Kidney epithelial cell (primary cell): ENCODE measurements around the gene TRERF1. TPM values are rescaled to one million over a fixed set of nuclear protein-coding genes. Genes with fewer than 3 reads are reported as not detected.

ENCODE experiments used
- DNase-seq: peaks from one replicate; pipeline ENCODE4 v3.0.0-alpha.2; 2010; ENCODE audit warnings: low read depth
- H3K27me3 ChIP-seq: 2 replicates; pipeline ENCODE4 v1.6.0; 2011; ENCODE audit warnings: low read length; ENCODE audit not compliant: control insufficient read depth, insufficient read depth
- H3K36me3 ChIP-seq: 2 replicates; pipeline ENCODE4 v1.5.1; 2011; ENCODE audit warnings: low read length; ENCODE audit not compliant: control insufficient read depth, insufficient read depth
- H3K4me3 ChIP-seq: 2 replicates; pipeline ENCODE4 v1.5.1; 2011; ENCODE audit warnings: low read depth, mild to moderate bottlenecking, control low read depth, low read length
- total RNA-seq: library from RNA; depleted of rRNA; stranded (reverse); fragments of >200 nt; gene quantifications from 2 replicates; pipeline ENCODE4 v1.2.3, GENCODE V29; 2015
- TF ChIP-seq, protein P1 (sequence below): IDR thresholded peaks from 2 replicates; pipeline ENCODE4 v1.5.1; 2011; ENCODE audit warnings: mild to moderate bottlenecking, moderate library complexity, low read length, control low read depth, inconsistent platforms; ENCODE audit not compliant: insufficient read depth, poor library complexity, severe bottlenecking

Gene TRERF1
- total RNA-seq, 1 donor from 2014 or later, result 1.4 TPM

DNA sequence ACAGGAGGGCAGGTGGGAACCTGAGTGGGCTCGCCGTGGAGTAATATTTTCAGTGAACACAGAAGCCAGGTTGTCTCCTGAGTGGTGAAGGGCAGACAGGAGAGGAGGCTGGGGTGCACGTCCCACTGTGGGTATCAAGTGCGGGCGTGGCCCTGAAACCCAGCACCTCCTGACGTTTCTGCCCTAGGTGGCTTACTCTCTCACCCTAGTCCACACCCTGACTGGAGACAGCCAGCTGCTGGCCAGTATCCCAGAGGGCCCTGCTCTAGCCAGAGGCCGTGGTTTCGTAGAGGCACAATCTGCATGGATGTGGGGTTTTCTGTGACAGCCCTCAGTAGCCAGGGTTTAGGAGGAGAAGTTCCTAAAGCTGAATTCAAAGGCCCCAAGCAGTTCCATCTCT, 86.7 kb downstream of the TRERF1 start:
- TF ChIP-seq, protein P1, sequence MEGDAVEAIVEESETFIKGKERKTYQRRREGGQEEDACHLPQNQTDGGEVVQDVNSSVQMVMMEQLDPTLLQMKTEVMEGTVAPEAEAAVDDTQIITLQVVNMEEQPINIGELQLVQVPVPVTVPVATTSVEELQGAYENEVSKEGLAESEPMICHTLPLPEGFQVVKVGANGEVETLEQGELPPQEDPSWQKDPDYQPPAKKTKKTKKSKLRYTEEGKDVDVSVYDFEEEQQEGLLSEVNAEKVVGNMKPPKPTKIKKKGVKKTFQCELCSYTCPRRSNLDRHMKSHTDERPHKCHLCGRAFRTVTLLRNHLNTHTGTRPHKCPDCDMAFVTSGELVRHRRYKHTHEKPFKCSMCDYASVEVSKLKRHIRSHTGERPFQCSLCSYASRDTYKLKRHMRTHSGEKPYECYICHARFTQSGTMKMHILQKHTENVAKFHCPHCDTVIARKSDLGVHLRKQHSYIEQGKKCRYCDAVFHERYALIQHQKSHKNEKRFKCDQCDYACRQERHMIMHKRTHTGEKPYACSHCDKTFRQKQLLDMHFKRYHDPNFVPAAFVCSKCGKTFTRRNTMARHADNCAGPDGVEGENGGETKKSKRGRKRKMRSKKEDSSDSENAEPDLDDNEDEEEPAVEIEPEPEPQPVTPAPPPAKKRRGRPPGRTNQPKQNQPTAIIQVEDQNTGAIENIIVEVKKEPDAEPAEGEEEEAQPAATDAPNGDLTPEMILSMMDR, result no peak
- H3K27me3 ChIP-seq, result no peaks in the 10 kb centered on the region
- no peak for DNase-seq
- no peaks in the 10 kb centered on the region for H3K36me3 ChIP-seq
- H3K4me3 ChIP-seq, result no peak overlapping the region

DNA sequence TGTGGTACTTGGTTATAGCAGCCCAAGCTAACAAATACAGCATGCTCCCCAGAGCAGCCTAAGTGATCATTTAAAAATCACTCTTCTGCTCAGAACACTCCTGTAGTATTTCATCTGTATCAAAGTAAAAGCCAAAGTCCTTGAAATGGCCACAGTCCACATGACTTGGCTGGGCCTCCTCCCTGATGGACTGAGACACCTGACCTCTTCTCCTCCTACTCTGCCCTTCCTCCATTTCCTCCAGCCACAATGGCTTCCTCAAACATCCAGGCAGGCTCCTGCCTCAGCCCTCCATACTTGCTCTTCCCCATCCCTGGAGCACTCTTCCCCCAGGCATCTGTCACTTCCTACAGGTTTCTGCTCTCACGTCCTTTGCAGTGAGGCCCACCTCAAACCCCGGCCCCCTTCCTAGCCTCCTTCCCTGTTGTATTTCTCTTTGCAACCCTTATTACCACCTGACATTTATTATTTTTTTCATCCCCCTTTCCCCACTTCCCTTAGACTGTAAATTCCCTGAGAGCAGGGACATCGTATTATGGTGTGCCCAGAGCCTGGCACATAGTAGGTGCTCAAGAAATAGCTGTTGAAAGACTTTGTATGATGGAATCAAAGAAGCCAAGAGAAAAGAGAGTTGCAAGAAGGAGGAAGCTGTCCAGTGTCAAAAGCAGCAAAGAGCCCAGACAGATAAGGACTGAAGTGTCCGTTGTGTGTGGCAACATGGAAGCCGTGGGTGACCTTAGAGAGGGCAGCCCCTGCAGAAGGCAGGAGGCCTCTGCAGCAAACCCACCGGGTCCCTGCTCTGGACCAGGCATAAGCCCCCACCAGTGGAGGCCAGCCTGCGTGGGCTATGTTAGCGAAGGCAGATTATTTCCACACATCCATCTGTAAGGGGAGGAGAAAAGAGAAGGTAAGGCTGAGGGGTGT, 87.5 kb downstream of the TRERF1 start:
- Histone ChIP-seq H3K4me3 (no peak overlapping the region), H3K36me3 (no peaks in the 10 kb centered on the region), H3K27me3 (no peaks in the 10 kb centered on the region)
- TF ChIP-seq, protein P1, result no peak
- DNase-seq, result no peak

DNA sequence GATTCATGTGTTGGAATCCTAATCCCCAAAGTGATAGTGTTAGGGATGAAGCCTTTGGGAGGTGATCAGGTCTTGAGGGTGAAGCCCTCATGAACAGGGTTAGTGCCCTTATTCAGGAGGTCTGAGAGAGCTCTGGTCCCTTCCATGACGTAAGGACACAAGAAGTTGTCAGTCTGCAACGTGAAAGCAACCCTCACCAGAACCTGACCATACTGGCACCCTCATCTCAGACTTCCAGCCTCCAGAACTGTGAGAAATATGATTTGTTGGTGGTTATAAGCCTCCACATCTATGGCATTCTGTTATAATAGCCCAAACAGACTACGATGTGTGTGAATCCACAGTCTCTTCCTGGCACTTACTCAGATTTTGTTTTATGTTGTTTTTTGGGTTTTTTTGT, 90.7 kb downstream of the TRERF1 start:
- H3K36me3 ChIP-seq, result no peaks in the 10 kb centered on the region
- DNase-seq, result no peak
- TF ChIP-seq, protein P1, result no peak
- no peak overlapping the region for H3K4me3 ChIP-seq
- no peaks in the 10 kb centered on the region for H3K27me3 ChIP-seq

DNA sequence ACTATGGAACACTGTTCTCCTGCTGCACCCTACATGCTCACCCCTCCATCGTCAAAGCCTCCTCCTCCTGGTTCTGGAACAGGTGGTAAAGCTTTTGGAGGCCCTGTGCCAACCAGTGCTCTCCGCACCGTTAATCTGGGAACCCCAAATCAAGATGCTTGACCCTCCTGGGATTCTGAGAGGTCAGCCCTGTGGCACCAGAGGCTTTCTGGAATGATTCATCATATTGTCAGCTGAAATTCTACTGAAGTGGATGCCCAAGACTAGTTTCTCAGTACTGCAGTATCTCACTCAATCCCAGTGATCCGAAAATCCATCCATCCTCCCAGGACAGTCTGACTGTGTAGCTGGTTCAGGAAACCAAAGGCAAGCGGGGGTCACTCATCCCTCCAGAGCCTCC, 92.7 kb downstream of the TRERF1 start:
- TF ChIP-seq, protein P1, result no peak
- no peak overlapping the region for H3K4me3 ChIP-seq

DNA sequence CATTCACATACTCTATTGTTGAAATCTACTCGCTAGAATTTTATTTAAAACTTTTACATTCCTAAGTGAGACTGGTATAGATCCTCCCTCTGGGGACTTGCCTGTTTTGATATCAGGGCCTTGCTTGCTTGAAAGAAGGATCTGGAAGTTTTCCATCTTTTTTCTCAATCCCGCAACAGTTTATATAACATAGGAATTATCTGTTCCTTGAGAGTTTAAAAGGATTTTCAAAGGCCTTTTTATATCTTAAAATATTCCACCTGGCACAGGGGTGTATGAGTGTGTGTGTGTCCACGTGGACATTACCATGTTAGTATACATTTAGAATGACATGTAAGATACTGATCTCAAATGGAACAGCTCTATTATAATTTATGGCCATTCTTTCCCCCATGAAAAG, 96.3 kb downstream of the TRERF1 start:
- TF ChIP-seq, protein P1, result no peak
- Histone ChIP-seq H3K4me3 (no peak overlapping the region), H3K36me3 (no peaks in the 10 kb centered on the region), H3K27me3 (no peaks in the 10 kb centered on the region)
- no peak for DNase-seq

More for the DNA sequence above, 92.7 kb downstream of the TRERF1 start:
- H3K27me3 ChIP-seq, result no peaks in the 10 kb centered on the region
- no peak for DNase-seq
- H3K36me3 ChIP-seq, result no peaks in the 10 kb centered on the region
